ENCODE measurements around the gene DCLK2.

Gene DCLK2

GRCh38 chr4:150264595-150265161 lies 186.4 kb downstream of the DCLK2 start:
- DNase-seq (ENCODE audit: low spot score) = no peak
- in situ Hi-C loops (cut with MboI; ENCODE audit: low pct_unique_long_range_greater_than_20kb, low sequenced_read_pairs, unreplicated experiment) = no loop called here
- TF ChIP-seq, protein P1, sequence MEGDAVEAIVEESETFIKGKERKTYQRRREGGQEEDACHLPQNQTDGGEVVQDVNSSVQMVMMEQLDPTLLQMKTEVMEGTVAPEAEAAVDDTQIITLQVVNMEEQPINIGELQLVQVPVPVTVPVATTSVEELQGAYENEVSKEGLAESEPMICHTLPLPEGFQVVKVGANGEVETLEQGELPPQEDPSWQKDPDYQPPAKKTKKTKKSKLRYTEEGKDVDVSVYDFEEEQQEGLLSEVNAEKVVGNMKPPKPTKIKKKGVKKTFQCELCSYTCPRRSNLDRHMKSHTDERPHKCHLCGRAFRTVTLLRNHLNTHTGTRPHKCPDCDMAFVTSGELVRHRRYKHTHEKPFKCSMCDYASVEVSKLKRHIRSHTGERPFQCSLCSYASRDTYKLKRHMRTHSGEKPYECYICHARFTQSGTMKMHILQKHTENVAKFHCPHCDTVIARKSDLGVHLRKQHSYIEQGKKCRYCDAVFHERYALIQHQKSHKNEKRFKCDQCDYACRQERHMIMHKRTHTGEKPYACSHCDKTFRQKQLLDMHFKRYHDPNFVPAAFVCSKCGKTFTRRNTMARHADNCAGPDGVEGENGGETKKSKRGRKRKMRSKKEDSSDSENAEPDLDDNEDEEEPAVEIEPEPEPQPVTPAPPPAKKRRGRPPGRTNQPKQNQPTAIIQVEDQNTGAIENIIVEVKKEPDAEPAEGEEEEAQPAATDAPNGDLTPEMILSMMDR (IDR thresholded peaks at IDR 0.05; ENCODE audit: extremely low read depth, insufficient read depth, missing control alignments) = no peak

DNA sequence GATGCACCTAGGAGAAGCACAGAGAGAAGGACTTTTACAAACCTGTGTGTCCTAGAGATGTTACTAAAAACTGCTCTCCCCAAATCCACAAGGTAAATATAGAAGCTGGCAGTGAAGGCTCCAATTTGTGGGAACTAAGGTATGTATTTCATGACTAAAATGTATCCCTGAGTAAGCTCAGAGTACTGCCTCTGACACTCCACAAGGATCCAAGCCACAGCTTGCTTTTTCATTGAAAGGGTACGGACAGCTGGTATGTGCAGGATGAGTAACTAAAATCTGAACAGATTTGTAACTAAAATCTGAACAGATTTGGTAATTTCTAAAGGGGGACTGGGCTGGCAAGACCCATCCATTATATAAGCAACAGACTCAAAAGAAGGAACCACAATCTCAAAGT lies 187.6 kb downstream of the DCLK2 start:
- TF ChIP-seq, protein P1 (IDR thresholded peaks at IDR 0.05; ENCODE audit: extremely low read depth, insufficient read depth, missing control alignments) = no peak
- no peak for DNase-seq (ENCODE audit: low spot score)
- in situ Hi-C loops (cut with MboI; ENCODE audit: low pct_unique_long_range_greater_than_20kb, low sequenced_read_pairs, unreplicated experiment) = no loop called here

DNA sequence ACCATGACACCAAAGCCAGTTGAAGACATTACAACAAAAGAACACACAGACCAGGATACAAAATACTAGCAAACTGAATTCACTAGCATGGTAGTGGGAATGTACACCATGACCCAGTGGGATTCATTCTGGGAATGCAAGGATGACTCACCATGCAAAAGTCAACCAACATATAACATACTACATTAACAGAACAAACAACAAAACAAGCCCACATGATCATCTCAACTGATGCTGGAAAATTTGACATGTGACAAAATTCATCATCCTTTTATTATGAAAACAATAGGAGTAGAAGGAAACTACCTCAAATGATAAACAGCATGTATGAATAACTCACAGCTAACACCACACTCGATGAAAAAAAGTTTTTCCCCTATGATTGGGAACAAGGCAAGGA lies 190.2 kb downstream of the DCLK2 start:
- DNase-seq (ENCODE audit: low spot score) = no peak
- in situ Hi-C loops (cut with MboI; ENCODE audit: low pct_unique_long_range_greater_than_20kb, low sequenced_read_pairs, unreplicated experiment) = no loop called here
- TF ChIP-seq, protein P1 (IDR thresholded peaks at IDR 0.05; ENCODE audit: extremely low read depth, insufficient read depth, missing control alignments) = no peak

- no peak for DNase-seq (ENCODE audit: low spot score)
- in situ Hi-C loops (cut with MboI; ENCODE audit: low pct_unique_long_range_greater_than_20kb, low sequenced_read_pairs, unreplicated experiment) = no loop called here
- TF ChIP-seq, protein P1 (IDR thresholded peaks at IDR 0.05; ENCODE audit: extremely low read depth, insufficient read depth, missing control alignments) = no peak
These were observed 200.0 kb downstream of the DCLK2 start for GRCh38 chr4:150278206-150278605.

- TF ChIP-seq, protein P1 (IDR thresholded peaks at IDR 0.05; ENCODE audit: extremely low read depth, insufficient read depth, missing control alignments) = no peak
- no peak for DNase-seq (ENCODE audit: low spot score)
- in situ Hi-C loops (cut with MboI; ENCODE audit: low pct_unique_long_range_greater_than_20kb, low sequenced_read_pairs, unreplicated experiment) = loop anchor here (10.0 kb wide), 1 partner anchor 585 kb away; no protein-coding TSS in a partner anchor
These were observed 202.0 kb downstream of the DCLK2 start for GRCh38 chr4:150280081-150280895.

- in situ Hi-C loops (cut with MboI; ENCODE audit: low pct_unique_long_range_greater_than_20kb, low sequenced_read_pairs, unreplicated experiment) = loop anchor here (10.0 kb wide), 1 partner anchor 584 kb away; no protein-coding TSS in a partner anchor
- no peak for DNase-seq (ENCODE audit: low spot score)
- TF ChIP-seq, protein P1 (IDR thresholded peaks at IDR 0.05; ENCODE audit: extremely low read depth, insufficient read depth, missing control alignments) = no peak
These were observed 202.7 kb downstream of the DCLK2 start for GRCh38 chr4:150280975-150281374.

Measured in GM13977 (cell line).